ENCODE measurements around the gene CPA4.

Gene CPA4

DNA sequence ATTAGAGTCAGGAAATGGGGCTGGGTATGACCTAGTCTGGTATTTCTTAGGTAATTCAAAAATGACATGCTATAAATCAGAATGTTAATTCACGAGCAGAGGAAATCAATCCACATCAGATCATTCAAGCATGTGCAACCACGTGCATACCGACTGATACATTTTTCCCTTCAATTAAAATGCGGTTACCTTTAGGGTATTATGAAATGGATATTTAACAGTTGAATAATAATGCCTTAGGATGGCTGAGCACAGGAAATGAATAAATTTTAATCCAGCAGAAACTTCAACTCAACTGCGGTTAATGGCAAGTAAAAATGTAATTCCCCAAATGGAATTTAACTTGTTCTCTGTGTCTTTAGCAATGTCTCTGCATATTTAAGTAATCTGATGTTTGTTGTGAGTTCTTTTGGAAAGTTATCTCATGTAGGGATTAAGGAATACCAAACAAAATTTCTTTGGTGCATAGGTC is 17.1 kb upstream of the CPA4 start:
- no peak for DNase-seq

DNA sequence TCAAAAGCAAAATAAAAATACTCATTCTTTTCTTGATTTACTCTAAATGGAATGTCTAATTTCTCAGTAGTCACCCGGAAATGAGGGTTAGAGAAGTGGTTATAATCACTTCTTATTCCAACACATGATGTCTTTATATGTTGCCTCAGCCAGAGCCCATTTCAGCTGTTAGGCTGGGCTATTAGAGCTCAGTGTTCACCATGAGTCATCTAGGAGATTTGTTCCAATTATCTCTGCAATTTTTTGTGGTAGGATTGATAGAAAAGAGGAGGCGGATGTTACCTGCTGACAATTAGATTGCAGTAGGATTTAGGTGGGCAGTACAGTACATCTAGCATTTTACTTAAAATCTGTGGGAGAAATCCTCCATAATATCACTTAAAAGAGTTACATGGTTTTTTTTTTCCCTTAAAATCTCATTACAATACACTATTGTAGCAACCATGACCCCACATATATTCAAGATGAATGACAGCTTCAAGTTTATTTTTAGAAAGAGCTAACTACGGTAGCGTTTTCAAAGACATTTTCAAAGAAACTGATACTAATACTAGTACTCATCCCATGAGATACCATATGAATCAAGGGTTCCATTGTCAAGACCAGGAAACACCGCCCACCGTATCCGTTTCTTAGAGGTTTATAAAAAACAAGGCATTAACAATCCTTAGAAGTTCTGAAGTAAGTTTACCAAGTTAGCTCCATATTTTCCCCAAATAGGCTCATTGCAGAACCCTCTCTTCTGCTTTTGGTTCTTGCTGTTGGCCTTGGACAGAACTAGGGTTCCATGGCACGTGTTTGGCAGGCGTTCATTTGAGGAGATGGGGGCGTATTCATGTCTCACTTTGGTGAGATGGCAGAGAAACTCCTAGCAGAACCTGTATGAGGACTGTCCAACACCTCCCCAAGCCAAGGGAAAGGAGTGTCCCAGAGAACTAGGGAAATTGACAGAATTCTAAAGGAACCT is 15.9 kb upstream of the CPA4 start:
- no peak for DNase-seq

DNA sequence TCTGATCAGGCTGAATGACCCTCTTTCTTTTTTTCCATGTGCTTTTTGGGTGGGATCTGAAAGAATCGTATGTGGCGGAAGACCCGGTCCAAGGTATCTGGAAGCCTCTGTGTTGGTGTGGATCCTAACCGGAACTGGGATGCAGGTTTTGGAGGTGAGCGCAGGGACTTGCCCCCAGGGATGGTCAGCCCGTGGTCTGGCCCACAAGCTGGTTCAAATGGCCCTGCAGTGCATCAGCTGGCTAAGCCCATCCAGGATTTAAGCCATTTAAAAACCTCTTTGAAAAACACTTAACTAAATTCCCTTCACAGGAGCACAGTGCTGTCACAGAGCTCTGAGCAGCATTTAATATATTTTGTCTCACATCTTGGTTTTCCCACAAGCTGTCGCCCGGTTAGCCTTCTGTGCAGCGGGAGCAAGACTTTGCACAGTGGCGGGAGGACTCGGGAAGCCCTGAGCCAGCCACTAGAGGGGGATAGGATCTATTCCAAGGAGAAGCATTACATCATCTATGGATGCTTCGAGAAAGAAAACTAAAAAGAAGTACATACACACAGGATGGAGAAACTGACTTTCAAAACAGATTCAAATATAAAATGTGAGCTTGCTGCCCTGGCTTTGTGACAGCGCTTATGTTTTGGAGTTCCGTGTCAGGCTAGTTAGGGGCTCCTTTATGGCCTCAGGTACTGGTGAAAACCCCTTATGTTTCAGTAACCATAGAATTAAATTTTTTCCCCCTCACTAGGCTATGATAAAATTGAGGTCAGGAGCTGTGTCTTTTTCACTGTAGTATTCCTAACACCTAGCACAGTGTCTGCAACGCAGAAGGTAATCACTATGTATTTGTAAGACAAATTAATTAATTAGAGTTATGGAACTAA is 15.0 kb upstream of the CPA4 start:
- DNase-seq = no peak

DNA sequence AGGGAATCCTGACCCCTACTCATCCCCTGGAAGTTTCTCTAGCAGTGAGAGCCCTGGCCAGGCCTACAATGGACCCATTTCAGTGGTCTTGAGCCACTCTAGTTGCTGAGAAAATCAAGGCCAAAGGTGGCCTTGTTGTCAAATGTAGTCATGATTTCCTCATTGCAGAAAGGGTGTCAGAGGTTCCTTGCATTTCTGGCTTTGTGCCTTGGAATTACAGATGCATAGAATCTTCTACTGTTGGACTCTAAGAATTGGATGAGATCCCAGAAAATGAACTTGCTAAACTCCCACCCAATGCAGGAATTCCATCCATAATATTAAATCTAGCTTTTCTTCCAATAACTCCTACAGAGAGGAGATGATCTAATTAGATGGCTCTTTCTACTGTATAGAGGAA is 14.1 kb upstream of the CPA4 start:
- no peak for DNase-seq

DNA sequence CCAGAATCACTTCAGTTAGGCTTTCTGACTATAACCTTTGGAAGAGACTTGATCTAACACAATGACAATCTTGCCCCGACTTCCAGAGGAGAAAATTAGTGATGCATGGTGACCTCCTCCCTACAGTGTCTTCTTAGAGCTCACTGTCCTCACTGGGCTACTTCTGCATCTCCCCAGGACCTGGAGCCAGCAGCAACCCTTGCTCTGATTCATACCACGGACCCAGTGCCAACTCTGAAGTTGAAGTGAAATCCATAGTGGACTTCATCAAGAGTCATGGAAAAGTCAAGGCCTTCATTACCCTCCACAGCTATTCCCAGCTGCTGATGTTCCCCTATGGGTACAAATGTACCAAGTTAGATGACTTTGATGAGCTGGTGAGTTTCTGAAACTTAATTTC is 13.7 kb upstream of the CPA4 start:
- no peak for DNase-seq

DNA sequence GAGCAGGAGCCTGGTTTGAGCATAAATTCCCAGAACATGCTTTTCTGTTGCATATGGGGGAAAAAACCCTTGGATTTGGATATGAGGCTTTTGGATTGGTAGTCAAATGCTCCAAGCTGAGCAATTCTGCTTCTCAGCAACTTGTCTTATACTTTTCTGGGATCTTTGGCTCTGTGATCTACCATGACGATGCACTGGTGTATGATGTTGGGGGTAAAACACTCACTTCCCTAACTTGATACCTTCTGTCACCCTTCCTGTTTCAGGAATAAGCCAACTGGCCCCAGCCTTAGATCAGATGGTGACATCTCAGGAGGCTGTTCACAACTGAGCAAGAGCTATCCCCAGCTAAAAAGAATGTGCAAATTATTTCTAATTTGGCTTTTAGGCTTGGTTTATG is 13.1 kb upstream of the CPA4 start:
- no peak for DNase-seq

DNA sequence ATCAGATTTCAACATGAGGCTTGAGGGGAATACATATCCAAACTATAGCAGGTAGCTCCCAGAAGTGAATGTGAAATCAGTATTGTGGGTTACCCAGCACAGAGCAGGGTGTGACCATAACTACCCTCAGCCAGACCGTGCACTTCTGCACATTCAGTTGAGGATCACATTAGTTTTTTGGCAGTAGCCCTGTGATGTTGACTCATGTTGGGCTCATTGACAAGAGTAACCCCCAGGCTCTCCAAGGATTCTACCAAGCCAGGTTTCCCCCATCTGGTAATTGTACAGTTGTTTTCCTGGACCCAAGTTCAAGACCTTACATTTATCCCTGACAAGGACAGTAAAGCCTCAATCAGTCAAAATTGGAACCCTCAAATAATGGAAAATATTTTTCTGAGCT is 11.7 kb upstream of the CPA4 start:
- no peak for DNase-seq

DNA sequence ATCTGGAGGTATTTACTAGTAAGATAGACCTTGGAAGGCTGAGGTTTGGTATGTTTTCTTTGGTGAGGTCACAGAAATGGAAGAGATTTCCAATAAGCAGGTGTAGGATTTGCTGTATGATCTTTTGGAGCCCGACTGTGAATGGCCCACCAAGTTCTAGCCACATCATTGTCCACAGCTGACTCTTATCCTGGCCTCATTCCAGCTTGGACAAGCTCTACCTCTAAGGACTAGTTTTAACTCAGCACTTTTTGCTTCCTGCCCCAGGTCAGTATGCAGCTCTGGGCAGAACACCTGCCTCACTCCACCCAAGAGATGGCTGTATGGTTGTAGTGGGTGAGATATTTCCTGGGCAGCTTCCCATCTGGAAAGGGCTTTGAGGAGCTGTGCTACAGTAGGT is 6.1 kb upstream of the CPA4 start:
- DNase-seq = no peak

DNA sequence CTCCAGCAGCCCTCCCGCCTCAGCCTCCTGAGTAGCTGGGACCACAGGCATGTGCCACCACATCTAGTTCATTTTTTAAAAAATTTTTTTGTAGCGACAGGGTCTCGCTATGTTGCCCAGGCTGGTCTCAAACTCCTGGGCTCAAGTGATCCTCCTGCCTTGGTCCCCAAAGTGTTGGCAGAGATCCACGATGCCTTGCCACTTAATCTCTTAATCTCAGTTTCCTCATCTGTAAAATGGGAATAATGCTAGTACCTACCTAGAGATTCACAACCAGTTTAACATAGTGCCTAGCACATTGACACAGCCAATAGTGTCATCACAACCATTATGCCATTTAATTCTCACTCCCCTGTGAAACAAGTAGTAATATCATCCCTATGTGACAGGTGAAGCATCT is 4.8 kb upstream of the CPA4 start:
- DNase-seq = no peak

DNA sequence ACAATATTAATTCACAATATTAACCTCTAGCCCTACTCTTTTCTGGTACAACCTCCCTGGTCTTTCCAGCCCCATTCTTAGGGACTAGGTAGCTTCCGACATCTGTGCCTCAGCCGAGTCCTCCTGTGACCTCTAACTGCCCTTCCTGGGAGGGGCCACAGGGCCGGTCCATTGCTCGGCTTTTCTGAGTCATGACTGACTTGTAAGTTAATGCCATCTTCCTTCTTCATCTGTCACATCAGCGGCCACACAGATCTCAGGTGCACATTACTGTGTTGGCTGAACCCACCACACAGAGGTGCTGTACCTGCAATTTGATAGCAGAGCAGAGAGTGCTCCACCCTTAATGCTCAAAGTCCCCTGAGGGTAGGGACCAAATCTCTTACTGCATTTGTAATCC is 4.1 kb upstream of the CPA4 start:
- DNase-seq = no peak

DNA sequence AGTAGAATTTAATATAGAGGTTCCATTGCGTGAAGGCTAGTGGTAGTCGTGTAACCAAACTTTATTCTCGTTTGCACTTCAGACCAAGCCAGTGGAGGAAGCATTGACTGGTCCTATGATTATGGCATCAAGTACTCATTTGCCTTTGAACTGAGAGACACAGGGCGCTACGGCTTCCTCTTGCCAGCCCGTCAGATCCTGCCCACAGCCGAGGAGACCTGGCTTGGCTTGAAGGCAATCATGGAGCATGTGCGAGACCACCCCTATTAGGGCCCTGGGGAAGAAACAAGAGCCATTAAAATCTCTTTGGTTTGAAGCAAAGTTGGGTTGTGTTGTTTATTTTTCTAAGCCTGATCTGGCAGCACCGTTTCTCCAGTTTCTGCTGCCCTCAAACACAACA is 3.5 kb upstream of the CPA4 start:
- no peak for DNase-seq

DNA sequence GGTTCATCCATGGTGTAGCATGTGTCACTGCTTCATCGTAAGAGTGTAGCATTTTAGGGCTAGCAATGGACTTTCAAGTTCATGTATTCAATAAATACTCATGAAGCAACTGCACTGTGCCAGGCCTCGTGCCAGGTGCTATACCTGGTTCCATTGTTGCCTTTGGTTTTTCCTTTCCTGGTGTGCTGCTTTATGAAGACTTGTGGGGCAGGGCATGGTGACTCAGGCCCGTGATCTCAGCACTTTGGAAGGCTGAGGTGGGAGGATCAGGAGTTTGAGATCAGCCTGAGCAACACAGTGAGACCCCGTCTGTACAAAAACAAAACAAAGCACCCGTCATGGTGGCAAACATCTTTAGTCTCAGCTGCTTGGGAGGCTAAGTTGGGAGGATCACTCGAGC is 2.2 kb upstream of the CPA4 start:
- DNase-seq = no peak

DNA sequence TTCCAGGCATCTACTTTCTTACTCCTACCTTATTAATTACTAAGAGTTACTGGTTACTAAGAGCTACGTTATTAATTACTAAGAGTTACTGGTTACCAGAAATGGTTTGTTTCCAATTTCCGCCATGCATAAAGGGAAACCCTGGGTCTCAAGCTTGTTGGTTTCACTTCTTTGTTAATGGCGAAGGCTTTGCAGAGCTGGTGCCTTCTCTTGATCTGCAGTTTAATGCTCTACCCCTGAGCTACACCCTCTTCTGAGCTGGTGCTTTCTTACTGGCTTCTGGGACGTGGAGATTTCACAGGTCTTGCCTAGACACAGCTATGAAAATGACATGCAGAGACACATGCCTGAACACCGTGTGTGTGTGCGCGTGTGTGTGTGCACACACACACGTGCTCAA is 560 bp downstream of the CPA4 start:
- no peak for DNase-seq

DNA sequence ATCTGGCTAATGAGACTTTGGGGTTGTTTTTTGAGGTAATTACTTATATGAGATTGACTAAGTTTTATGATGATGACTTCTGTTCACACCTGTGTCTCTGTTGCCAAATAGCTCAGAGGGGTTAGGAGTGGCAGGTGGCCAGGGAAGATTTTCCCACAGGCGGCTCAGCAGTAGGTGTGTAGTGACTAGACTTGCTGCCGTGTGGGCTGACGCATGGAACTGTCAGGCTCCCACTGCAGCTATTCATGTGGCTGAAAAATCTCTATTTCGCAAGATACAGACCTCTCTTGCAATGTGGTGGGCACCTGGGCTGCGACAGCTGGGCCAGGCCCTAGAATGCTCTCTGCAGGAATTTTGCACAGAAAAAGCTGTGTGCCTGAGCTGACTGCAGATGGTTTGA is 1.4 kb downstream of the CPA4 start:
- no peak for DNase-seq

DNA sequence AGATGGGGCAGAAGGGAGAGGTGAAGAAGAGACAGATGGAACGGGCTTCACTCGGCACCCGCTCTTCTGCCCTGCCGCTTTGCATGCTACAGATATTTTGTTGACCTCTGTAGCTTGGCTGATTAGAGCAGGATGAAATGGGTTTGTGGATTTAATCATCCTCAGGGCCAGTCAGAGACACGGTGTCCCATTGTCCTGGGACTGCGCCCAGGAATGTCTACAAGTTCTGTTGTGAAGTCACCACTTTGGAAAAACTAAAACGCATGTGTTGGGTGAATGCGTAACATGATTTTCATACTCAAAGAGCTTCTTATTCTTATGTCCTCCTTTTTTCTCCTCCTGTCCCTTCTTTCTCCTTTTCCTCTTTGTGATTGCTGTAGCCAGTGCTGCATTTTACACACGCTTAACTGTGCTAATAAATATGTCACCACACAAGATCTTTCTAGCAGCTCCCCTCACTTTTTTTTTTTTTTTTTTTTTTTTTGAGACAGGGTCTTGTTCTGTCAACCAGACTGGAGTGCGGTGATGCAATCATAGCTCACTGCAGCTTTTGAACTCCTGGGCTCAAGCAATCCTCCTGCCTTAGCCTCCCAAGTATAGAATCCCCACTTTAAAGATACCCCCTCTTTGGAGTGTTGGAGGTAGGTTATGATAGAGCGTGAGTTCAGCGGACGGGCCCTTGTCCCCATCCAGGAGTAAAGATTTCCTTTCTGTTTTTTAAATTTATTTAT is 3.4 kb downstream of the CPA4 start:
- no peak for DNase-seq

DNA sequence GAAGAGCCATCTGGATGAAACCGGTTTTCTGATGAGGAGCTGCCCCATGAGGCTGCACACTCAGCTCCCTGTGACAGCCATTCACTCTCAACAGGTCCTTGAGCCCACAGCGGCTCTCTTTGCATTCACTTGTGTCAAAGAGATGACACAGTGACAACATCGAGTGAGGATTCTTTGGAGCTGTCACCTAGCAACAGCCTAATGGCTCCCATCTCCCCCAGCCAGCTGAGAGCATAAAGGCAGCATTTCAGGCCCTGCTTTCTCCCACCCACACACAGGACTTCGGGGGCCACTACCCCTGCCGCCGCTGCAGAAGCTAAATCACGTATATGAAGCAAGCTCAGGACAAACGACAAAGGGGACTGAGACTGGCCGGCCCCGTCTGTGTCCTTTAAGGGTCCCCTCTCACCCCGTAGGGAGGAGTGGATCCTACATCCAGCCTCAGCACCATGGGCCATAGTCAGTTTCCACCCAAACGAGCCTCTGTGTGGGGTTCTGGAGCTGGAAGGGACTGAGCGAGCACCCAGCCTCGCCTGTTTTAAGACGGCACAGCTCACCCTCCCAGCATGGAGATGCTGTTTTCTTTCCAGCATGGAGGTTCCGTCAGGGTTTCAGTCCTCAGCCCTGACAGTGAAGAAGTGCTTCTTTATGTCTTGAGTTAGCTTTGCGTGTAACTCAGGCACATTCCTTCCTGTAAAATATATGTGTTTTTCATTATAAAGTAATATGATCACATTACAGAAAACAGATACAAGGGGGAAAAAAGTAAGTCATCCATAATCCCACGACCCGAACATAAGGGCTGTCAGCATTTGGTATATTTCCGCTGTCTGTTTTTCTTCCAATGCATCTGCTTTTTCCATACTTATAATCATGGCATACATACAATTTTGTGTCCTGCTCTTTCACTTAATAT is 4.9 kb downstream of the CPA4 start:
- no peak for DNase-seq

DNA sequence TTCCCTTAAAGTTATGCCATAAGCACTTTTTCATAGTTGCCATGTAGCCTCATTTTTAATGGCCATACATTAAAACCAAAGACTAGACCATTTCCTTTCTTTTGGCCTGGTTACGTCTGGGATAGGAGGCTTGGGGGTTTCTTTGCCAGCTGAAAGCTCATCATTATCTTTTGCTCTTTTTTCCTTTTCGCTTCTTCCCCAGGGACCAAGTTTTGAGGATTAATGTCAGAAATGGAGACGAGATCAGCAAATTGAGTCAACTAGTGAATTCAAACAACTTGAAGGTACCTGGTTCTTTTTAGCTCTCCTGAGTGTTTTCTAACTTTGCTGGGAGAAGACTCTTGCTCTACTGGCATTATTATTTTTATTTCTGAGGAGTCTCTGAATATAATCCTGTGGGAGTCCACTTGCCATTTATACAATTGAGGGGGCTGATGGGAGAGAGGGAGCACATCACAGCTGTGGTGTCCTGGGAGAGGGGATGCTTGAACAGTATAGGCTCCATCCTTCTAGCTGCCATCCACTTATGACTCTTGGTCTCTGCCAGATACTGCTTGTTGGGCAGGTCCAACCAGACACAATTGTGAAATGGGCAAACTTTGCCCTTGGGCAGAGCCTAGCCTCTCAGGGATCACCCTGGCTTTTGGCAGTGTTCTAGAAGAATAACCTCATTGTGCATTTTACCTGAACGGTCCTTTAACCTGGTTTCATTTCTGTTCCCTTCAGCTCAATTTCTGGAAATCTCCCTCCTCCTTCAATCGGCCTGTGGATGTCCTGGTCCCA is 5.8 kb downstream of the CPA4 start:
- DNase-seq = no peak

DNA sequence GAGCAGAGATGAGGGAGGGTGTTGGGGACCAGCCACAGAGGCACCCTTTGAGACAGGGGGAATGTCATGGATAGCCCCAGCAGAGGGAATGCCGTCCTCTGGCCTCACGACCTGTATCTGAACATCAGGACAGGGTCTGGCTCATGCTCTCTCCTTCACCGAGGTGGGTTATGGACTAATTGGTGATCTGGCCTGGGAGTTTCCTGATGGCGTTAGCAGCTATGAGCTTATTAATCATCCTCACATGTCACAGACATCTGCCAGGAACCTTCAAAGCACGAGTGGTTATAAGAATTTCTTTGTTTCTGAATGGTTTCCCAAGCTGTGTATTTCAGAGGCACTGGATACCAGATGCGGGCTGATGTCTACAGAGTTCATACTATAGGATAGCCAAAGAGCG is 6.9 kb downstream of the CPA4 start:
- DNase-seq = no peak

DNA sequence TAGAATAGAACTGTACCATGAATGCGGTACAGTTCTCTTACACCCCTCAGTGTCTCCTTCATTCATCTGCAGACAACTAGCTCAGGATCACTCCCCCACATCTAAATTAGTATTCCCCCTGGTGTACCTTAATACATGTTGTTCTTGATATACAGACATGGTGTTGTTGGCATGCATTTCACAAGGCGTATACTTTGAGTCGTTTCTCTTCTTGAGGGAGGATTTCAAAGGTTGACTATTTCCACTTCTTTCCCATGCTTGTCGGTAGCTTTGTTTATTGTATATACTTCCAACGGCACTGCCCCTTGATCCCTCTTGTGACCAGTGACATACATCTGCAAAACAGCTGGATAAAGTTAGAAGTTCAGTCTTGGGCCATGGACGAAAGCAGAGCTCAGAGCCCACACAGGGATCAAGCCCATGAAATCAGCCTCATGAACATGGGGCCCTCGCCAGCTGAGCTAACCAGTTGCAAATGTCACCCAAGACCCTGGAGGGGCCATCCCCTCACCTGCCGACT is 8.6 kb downstream of the CPA4 start:
- DNase-seq = no peak

DNA sequence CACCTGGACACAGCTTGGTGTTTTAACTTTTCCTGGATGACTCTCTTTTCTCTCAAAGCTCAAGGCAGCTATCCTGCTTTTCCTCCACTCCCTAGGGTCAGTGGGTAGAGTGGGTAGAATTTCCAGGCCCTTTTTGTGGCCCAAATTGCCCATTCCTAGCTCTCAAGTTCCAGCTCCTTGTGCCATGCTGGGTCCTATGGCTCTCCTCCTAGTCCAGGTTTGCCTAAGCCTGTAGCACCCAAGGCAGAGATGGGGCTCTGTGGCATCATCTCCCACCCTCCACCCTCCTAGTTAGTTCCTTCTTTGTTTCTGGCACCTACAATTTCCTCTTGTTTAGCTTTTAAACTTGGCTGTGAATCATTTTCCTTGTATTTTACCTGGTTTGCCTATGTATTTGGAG is 9.7 kb downstream of the CPA4 start:
- no peak for DNase-seq

DNA sequence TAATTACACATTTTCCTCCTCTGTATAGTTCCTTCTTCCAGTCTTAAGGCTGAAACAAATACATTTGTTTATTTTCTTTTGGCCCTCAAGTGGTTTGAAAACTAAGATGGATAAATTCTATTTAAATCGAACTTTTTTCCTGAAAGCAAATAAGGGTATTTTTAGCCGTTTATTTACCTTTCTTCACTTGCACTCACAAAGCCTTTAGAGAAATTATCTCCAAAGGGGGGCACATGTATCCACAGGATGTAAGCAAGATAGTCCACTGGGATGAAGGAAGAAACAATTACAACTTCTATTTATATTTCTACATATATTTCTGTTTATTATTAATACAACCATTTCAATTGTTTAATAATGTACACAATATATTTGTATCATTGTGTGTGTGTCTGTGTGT is 10.2 kb downstream of the CPA4 start:
- DNase-seq = no peak
